ENCODE results near the gene PSMC3.

The PSMC3 gene

GRCh38 chr11:47426062-47426956, at the start of gene PSMC3:
Gene PSMC3 (minus strand): TSS chr11:47426439. CDS start chr11:47426279, 160 bp downstream.
- DNase-seq (ENCODE audit: low spot score): peak; percentile 98
- Histone ChIP-seq H3K4me3 (ENCODE audit: severe bottlenecking) (peak within 1 kb of the TSS; percentile 72), H3K36me3 (ENCODE audit: low read depth) (peaks cover 42% of the 10 kb centered on the region), H3K27ac (ENCODE audit: poor library complexity, severe bottlenecking) (peak within 1 kb of the TSS; percentile 56), H3K27me3 (ENCODE audit: insufficient read depth, poor library complexity, severe bottlenecking) (no peaks in the 10 kb centered on the region), H3K9me3 (ENCODE audit: severe bottlenecking) (no peaks in the 10 kb centered on the region), H3K4me1 (ENCODE audit: insufficient read depth, poor library complexity, severe bottlenecking) (peaks cover 5% of the 10 kb centered on the region)
- no peak for TF ChIP-seq CTCF (IDR thresholded peaks at IDR 0.05; ENCODE audit: poor library complexity, severe bottlenecking)
- peak; percentile 91 for ATAC-seq (ENCODE audit: low read depth)

- Histone ChIP-seq H3K9me3 (ENCODE audit: severe bottlenecking) (no peaks in the 10 kb centered on the region), H3K36me3 (ENCODE audit: low read depth) (peaks cover 90% of the 10 kb centered on the region), H3K27ac (ENCODE audit: poor library complexity, severe bottlenecking) (no peak overlapping the region), H3K4me1 (ENCODE audit: insufficient read depth, poor library complexity, severe bottlenecking) (no peaks in the 10 kb centered on the region), H3K27me3 (ENCODE audit: insufficient read depth, poor library complexity, severe bottlenecking) (no peaks in the 10 kb centered on the region), H3K4me3 (ENCODE audit: severe bottlenecking) (no peak overlapping the region)
- DNase-seq (ENCODE audit: low spot score) (no peak), ATAC-seq (ENCODE audit: low read depth) (no peak)
- TF ChIP-seq CTCF (IDR thresholded peaks at IDR 0.05; ENCODE audit: poor library complexity, severe bottlenecking): no peak
Observed at GRCh38 chr11:47470671-47471070, 44.4 kb upstream of the PSMC3 start.

- DNase-seq (ENCODE audit: low spot score): no peak
- ATAC-seq (ENCODE audit: low read depth): peak; percentile 9; the same call in 1 of the 3 replicates
- Histone ChIP-seq H3K27me3 (ENCODE audit: insufficient read depth, poor library complexity, severe bottlenecking) (no peaks in the 10 kb centered on the region), H3K36me3 (ENCODE audit: low read depth) (peaks cover 90% of the 10 kb centered on the region), H3K27ac (ENCODE audit: poor library complexity, severe bottlenecking) (no peak overlapping the region), H3K4me3 (ENCODE audit: severe bottlenecking) (no peak overlapping the region), H3K9me3 (ENCODE audit: severe bottlenecking) (no peaks in the 10 kb centered on the region), H3K4me1 (ENCODE audit: insufficient read depth, poor library complexity, severe bottlenecking) (no peaks in the 10 kb centered on the region)
- TF ChIP-seq CTCF (IDR thresholded peaks at IDR 0.05; ENCODE audit: poor library complexity, severe bottlenecking): no peak
Observed at GRCh38 chr11:47469361-47470179, 43.3 kb upstream of the PSMC3 start.

- Histone ChIP-seq H3K36me3 (ENCODE audit: low read depth) (peaks cover 90% of the 10 kb centered on the region), H3K27me3 (ENCODE audit: insufficient read depth, poor library complexity, severe bottlenecking) (no peaks in the 10 kb centered on the region), H3K27ac (ENCODE audit: poor library complexity, severe bottlenecking) (no peak overlapping the region), H3K4me3 (ENCODE audit: severe bottlenecking) (no peak overlapping the region), H3K4me1 (ENCODE audit: insufficient read depth, poor library complexity, severe bottlenecking) (no peaks in the 10 kb centered on the region), H3K9me3 (ENCODE audit: severe bottlenecking) (no peaks in the 10 kb centered on the region)
- TF ChIP-seq CTCF (IDR thresholded peaks at IDR 0.05; ENCODE audit: poor library complexity, severe bottlenecking): no peak
- DNase-seq (ENCODE audit: low spot score) (no peak), ATAC-seq (ENCODE audit: low read depth) (0 out of 3 replicates have a peak, but pooled peaks have one; percentile 8)
Observed at GRCh38 chr11:47468598-47469214, 42.5 kb upstream of the PSMC3 start.
